H1 (cell line): ENCODE results near the gene SASS6.

ENCODE experiments used
- BACH1 ChIP-seq: IDR thresholded peaks from 2 replicates; pipeline ENCODE4 v1.6.1; 2012; ENCODE audit warnings: low read length, improper control_type of control experiment
- BRCA1 ChIP-seq: IDR thresholded peaks from 2 replicates; pipeline ENCODE4 v1.6.1; 2012; ENCODE audit warnings: low read depth, low read length, improper control_type of control experiment
- CHD2 ChIP-seq: IDR thresholded peaks from 2 replicates; pipeline ENCODE4 v1.6.1; 2012; ENCODE audit warnings: low read length, improper control_type of control experiment
- EZH2 ChIP-seq: fragments of 200-600 bp; sonication (generic); IDR thresholded peaks from 2 replicates; pipeline ENCODE4 v1.7.1; 2012; ENCODE audit warnings: low read depth, mild to moderate bottlenecking, moderate library complexity, low read length, inconsistent platforms; ENCODE audit not compliant: severe bottlenecking
- GABPA ChIP-seq: IDR thresholded peaks from 2 replicates; pipeline ENCODE4 v1.6.1; 2011; ENCODE audit warnings: mild to moderate bottlenecking, low read length, moderate library complexity, borderline replicate concordance; ENCODE audit not compliant: insufficient read depth
- MAFK ChIP-seq: IDR thresholded peaks from 2 replicates; pipeline ENCODE4 v1.6.1; 2012; ENCODE audit warnings: low read depth, mild to moderate bottlenecking, improper control_type of control experiment, low read length
- POLR2A ChIP-seq, 2 experiments: IDR thresholded peaks; 1 replicate in 1 of 2; 2 replicates in 1 of 2; pipeline ENCODE4 v1.6.1; 2011; ENCODE audit warnings: low read depth in 2 of 2, low read length in 2 of 2, mild to moderate bottlenecking in 2 of 2; ENCODE audit errors: control extremely low read depth in 1 of 2
- RAD21 ChIP-seq, 2 experiments: IDR thresholded peaks in 1 of 2; conservative IDR thresholded peaks in 1 of 2; 2 replicates each; pipeline ENCODE4 v1.6.1; 2011; ENCODE audit warnings: low read depth in 2 of 2, low read length in 2 of 2, improper control_type of control experiment in 1 of 2, inconsistent platforms in 1 of 2, mild to moderate bottlenecking in 1 of 2, moderate library complexity in 1 of 2
- SP1 ChIP-seq: IDR thresholded peaks from 2 replicates; pipeline ENCODE4 v1.6.1; 2011; ENCODE audit warnings: low read depth, low read length
- TF ChIP-seq, protein P1 (sequence below): IDR thresholded peaks from 2 replicates; pipeline ENCODE4 v1.6.1; 2012; ENCODE audit warnings: low read length, inconsistent platforms
- TF ChIP-seq, protein P2 (sequence below), 3 experiments: IDR thresholded peaks; 1 replicate in 2 of 3; 2 replicates in 1 of 3; pipeline versions ENCODE4 v1.5.1 to v1.6.1; 2011; ENCODE audit warnings: low read length in 3 of 3, mild to moderate bottlenecking in 3 of 3, inconsistent platforms in 2 of 3, low read depth in 1 of 3, moderate library complexity in 1 of 3; ENCODE audit not compliant: insufficient read depth in 1 of 3; ENCODE audit errors: control extremely low read depth in 1 of 3

DNA sequence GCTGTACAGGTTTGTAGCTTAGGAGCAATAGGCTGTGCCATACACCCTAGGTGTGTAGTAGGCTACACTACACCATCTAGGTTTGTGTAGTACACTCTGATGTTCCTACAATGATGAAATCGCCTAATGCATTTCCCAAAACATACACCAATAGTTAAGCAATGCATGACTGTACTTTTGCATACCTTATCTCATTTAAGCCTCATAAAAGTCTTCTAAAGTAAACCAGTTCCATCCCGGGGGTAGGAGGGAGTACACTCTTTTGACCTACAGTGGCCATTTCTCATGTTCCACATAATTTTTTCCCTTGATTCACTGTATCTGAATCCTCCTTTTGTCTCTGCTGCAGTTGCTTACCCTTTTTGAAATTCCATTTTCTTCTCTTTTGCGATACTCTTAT lies 12.4 kb upstream of the SASS6 start:
- TF ChIP-seq, protein P1, sequence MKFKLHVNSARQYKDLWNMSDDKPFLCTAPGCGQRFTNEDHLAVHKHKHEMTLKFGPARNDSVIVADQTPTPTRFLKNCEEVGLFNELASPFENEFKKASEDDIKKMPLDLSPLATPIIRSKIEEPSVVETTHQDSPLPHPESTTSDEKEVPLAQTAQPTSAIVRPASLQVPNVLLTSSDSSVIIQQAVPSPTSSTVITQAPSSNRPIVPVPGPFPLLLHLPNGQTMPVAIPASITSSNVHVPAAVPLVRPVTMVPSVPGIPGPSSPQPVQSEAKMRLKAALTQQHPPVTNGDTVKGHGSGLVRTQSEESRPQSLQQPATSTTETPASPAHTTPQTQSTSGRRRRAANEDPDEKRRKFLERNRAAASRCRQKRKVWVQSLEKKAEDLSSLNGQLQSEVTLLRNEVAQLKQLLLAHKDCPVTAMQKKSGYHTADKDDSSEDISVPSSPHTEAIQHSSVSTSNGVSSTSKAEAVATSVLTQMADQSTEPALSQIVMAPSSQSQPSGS = no peak
- TF ChIP-seq, protein P2, sequence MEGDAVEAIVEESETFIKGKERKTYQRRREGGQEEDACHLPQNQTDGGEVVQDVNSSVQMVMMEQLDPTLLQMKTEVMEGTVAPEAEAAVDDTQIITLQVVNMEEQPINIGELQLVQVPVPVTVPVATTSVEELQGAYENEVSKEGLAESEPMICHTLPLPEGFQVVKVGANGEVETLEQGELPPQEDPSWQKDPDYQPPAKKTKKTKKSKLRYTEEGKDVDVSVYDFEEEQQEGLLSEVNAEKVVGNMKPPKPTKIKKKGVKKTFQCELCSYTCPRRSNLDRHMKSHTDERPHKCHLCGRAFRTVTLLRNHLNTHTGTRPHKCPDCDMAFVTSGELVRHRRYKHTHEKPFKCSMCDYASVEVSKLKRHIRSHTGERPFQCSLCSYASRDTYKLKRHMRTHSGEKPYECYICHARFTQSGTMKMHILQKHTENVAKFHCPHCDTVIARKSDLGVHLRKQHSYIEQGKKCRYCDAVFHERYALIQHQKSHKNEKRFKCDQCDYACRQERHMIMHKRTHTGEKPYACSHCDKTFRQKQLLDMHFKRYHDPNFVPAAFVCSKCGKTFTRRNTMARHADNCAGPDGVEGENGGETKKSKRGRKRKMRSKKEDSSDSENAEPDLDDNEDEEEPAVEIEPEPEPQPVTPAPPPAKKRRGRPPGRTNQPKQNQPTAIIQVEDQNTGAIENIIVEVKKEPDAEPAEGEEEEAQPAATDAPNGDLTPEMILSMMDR (IDR thresholded peaks at IDR 0.05; ENCODE audit: control extremely low read depth in 1 of 3, insufficient read depth in 1 of 3, low read depth in 1 of 3, low read length in 3 of 3) = no peak
- TF ChIP-seq POLR2A (IDR thresholded peaks at IDR 0.05; ENCODE audit: control extremely low read depth in 1 of 2, low read depth in 2 of 2, low read length in 2 of 2) (no peak), SP1 (no peak), BRCA1 (no peak), GABPA (no peak), EZH2 (no peak), RAD21 (IDR thresholded peaks at IDR 0.05 in 1 of 2, conservative IDR thresholded peaks at IDR 0.05 in 1 of 2; ENCODE audit: low read depth in 2 of 2, low read length in 2 of 2) (no peak), MAFK (no peak), CHD2 (no peak), BACH1 (no peak)
